AG04450 (cell line): ENCODE measurements around the gene CUL2. TPM values are rescaled to one million over a fixed set of nuclear protein-coding genes. Genes with fewer than 3 reads are reported as not detected.
A peak's percentile ranks its signal among the peaks of the same experiment; 100 is the strongest.

ENCODE experiments used
- CTCF ChIA-PET: fragments of 300-600, 350-600 bp; formaldehyde crosslinking; extraction: SDS; loops from one replicate; lab custom pipeline; 2022; ENCODE audit warnings: antibody characterized with exemption, inconsistent platforms; lab: Charles Lee
- POLR2A ChIA-PET: fragments of 350-600 bp; formaldehyde crosslinking; extraction: SDS; loops from one replicate; lab custom pipeline; 2021; ENCODE audit warnings: antibody characterized with exemption, inconsistent platforms; lab: Yijun Ruan, JAX
- DNase-seq: peaks from one replicate; pipeline ENCODE4 v3.0.0-alpha.2; 2011; ENCODE audit warnings: low read depth, low spot score
- H3K27ac ChIP-seq: one replicate; pipeline ENCODE4 v1.5.1; 2012; ENCODE audit warnings: low read depth, low read length, control low read depth
- H3K27me3 ChIP-seq: one replicate; pipeline ENCODE4 v1.6.0; 2012; ENCODE audit warnings: low read length; ENCODE audit not compliant: control insufficient read depth, insufficient read depth
- H3K4me3 ChIP-seq: 2 replicates; pipeline ENCODE4 v1.5.1; 2011; ENCODE audit warnings: mild to moderate bottlenecking, low read depth, low read length, control low read depth
- H3K9me3 ChIP-seq: 2 replicates; pipeline ENCODE4 v1.5.1; 2012; ENCODE audit warnings: low read length; ENCODE audit not compliant: control insufficient read depth, insufficient read depth
- CTCF ChIP-seq: IDR thresholded peaks from 2 replicates; pipeline ENCODE4 v1.5.1; 2011; ENCODE audit warnings: low read depth, low read length, control low read depth, inconsistent platforms
- polyA plus RNA-seq: library from polyadenylated mRNA; depleted of rRNA; stranded (reverse); fragments of >200 nt; gene quantifications from 2 replicates; pipeline ENCODE4 v1.2.3, GENCODE V29; 2011

CUL2 gene
- polyA plus RNA-seq, 1 experiment, result 37.9 TPM

GRCh38 chr10:34969171-34969570, 121.0 kb downstream of the CUL2 start:
- DNase-seq, result no peak
- ChIA-PET POLR2A (no interaction called here), CTCF (no interaction called here)
- Histone ChIP-seq H3K9me3 (no peaks in the 10 kb centered on the region), H3K27me3 (no peaks in the 10 kb centered on the region), H3K27ac (no peak overlapping the region), H3K4me3 (no peak overlapping the region)
- TF ChIP-seq CTCF, result no peak

- H3K9me3 ChIP-seq, result no peaks in the 10 kb centered on the region
- H3K27me3 ChIP-seq, result no peaks in the 10 kb centered on the region
- CTCF ChIA-PET, result interaction anchor here (1.2 kb wide), 1 partner anchor 262 kb away, joined by 3 read pairs; no protein-coding TSS in a partner anchor
- no peak for TF ChIP-seq CTCF
- POLR2A ChIA-PET, result no interaction called here
- no peak overlapping the region for H3K27ac ChIP-seq
- no peak overlapping the region for H3K4me3 ChIP-seq
- DNase-seq, result no peak
Measured at GRCh38 chr10:34967335-34967880, 122.7 kb downstream of the CUL2 start.

GRCh38 chr10:34966451-34966850, 123.7 kb downstream of the CUL2 start:
- POLR2A ChIA-PET, result no interaction called here
- Histone ChIP-seq H3K4me3 (no peak overlapping the region), H3K27ac (no peak overlapping the region), H3K27me3 (no peaks in the 10 kb centered on the region), H3K9me3 (no peaks in the 10 kb centered on the region)
- TF ChIP-seq CTCF, result no peak
- CTCF ChIA-PET, result interaction anchor here (1.2 kb wide), 1 partner anchor 261 kb away, joined by 3 read pairs; no protein-coding TSS in a partner anchor
- no peak for DNase-seq

- POLR2A ChIA-PET, result no interaction called here
- peak overlapping the region; percentile 11 for H3K27ac ChIP-seq
- DNase-seq, result no peak
- H3K9me3 ChIP-seq, result no peaks in the 10 kb centered on the region
- H3K4me3 ChIP-seq, result no peak overlapping the region
- CTCF ChIA-PET, result no interaction called here
- no peak for TF ChIP-seq CTCF
- no peaks in the 10 kb centered on the region for H3K27me3 ChIP-seq
Measured at GRCh38 chr10:34966040-34966439, 124.1 kb downstream of the CUL2 start.

GRCh38 chr10:34964166-34964800, 125.9 kb downstream of the CUL2 start:
- no peak for DNase-seq
- ChIA-PET CTCF (no interaction called here), POLR2A (interaction anchor here (0.7 to 0.8 kb wide), 2 partner anchors 14 to 56 kb away, joined by 3 read pairs; no protein-coding TSS in a partner anchor)
- peaks cover under 1% of the 10 kb centered on the region for H3K27me3 ChIP-seq
- TF ChIP-seq CTCF, result no peak
- no peaks in the 10 kb centered on the region for H3K9me3 ChIP-seq
- no peak overlapping the region for H3K4me3 ChIP-seq
- no peak overlapping the region for H3K27ac ChIP-seq
